ENCODE data around the gene JMJD7.

DNA sequence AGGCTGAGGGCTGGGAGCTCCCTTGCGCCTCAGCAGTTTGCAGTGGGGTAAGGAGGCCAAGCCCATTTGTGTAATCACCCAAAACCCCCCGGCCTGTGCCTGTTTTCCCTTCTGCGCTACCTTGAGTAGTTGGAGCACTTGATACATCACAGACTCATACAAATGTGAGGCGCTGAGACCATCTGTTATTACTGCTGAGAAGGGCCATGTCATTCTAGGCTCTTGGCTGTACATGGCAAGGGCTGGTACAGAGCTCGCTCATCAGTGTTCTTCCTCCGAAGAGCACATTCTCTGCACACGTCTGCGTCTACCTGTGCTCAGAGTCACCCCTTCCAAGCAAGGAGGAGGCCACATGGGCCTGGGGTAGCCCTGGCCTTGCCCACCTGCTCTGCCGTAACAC, 20.1 kb downstream of the JMJD7 start:
- no peak for TF ChIP-seq CTCF (IDR thresholded peaks at IDR 0.05)
- no peak for TF ChIP-seq TCF7L2 (IDR thresholded peaks at IDR 0.05; ENCODE audit: low read depth, low read length)
- TF ChIP-seq POLR2AphosphoS5 (IDR thresholded peaks at IDR 0.05; ENCODE audit: low read depth, low read length): no peak
